HCT116 (cell line): ENCODE data around the gene PGM2L1. TPM values are rescaled to one million over a fixed set of nuclear protein-coding genes. Genes with fewer than 3 reads are reported as not detected.

Experiments
- ATAC-seq: fragments of 200-7000 bp; cut with Tn5 transposase; 2 replicates; pipeline ENCODE4 v1.9.1; 2020; ENCODE audit warnings: mild to moderate bottlenecking, moderate library complexity
- BruUV-seq: library from RNA; stranded (reverse); fragments of 400-500 nt; replicated peaks from 2 replicates; lab custom pipeline; 2021; lab: Mats Ljungman, UMichigan
- CTCF ChIA-PET: fragments of 300-600 bp; sonication (Branson Sonifier 250); formaldehyde crosslinking; loops from one replicate; lab custom pipeline; 2021; ENCODE audit warnings: antibody characterized with exemption; lab: Charles Lee
- POLR2A ChIA-PET: fragments of 300-600, 350-600 bp; sonication (Branson Sonifier 250); formaldehyde crosslinking; loops from one replicate; lab custom pipeline; 2021; ENCODE audit warnings: antibody characterized with exemption; lab: Charles Lee
- RAD21 ChIA-PET, 2 experiments: fragments of 300-600 bp; sonication (Branson Sonifier 250); formaldehyde crosslinking; loops; one replicate each; lab custom pipeline; 2023; ENCODE audit warnings: low total read pairs in 2 of 2; ENCODE audit not compliant: uncharacterized antibody in 2 of 2, unreplicated experiment in 2 of 2, low non-redundant PET in 1 of 2; lab: Charles Lee
- DNase-seq: peaks from one replicate; pipeline ENCODE4 v3.0.0-alpha.2; 2010; ENCODE audit warnings: low read depth, low spot score
- H2AFZ ChIP-seq: fragments of 200-600 bp; shearing (Covaris generic), sonication (generic); 2 replicates; pipeline ENCODE4 v1.6.1; 2017; ENCODE audit warnings: low read depth, mixed run types, mixed read lengths, antibody characterized with exemption, low read length; ENCODE audit not compliant: poor library complexity, severe bottlenecking
- H3K27ac ChIP-seq: 2 replicates; pipeline ENCODE4 v1.5.1; 2012; ENCODE audit warnings: low read depth, low read length
- H3K27me3 ChIP-seq: fragments of 200-600 bp; sonication (generic); 2 replicates; pipeline ENCODE4 v1.6.1; 2016; ENCODE audit warnings: mixed run types, low read length, mixed read lengths; ENCODE audit not compliant: insufficient read depth
- H3K36me3 ChIP-seq, 2 experiments: fragments of 200-500 bp in 1 of 2; fragments of 200-600 bp in 1 of 2; sonication (Bioruptor generic) in 1 of 2; sonication (generic) in 1 of 2; 2 replicates each; pipeline versions ENCODE4 v1.5.1 to v1.6.1; 2014 to 2016; ENCODE audit warnings: low read length in 2 of 2, inconsistent platforms in 1 of 2, mixed read lengths in 1 of 2, mixed run types in 1 of 2; ENCODE audit not compliant: insufficient read depth in 2 of 2, control insufficient read depth in 1 of 2
- H3K4me1 ChIP-seq, 2 experiments: fragments of 200-600 bp in 1 of 2; sonication (generic) in 1 of 2; 2 replicates each; pipeline versions ENCODE4 v1.5.1 to v1.6.1; 2012 to 2017; ENCODE audit warnings: low read length in 2 of 2, inconsistent platforms in 1 of 2, mild to moderate bottlenecking in 1 of 2, mixed read lengths in 1 of 2, mixed run types in 1 of 2, moderate library complexity in 1 of 2; ENCODE audit not compliant: insufficient read depth in 2 of 2, control insufficient read depth in 1 of 2
- H3K4me2 ChIP-seq: fragments of 200-600 bp; sonication (generic); 2 replicates; pipeline ENCODE4 v1.6.1; 2017; ENCODE audit warnings: mixed run types, low read length, mixed read lengths
- H3K4me3 ChIP-seq, 2 experiments: fragments of 200-600 bp in 1 of 2; sonication (generic) in 1 of 2; replicated peaks in 1 of 2; 2 replicates each; pipeline ENCODE4 v1.5.1; 2011 to 2016; ENCODE audit warnings: low read length in 2 of 2, control low read depth in 1 of 2, low read depth in 1 of 2, mild to moderate bottlenecking in 1 of 2, mixed read lengths in 1 of 2, mixed run types in 1 of 2
- H3K79me2 ChIP-seq: fragments of 200-600 bp; sonication (generic); 2 replicates; pipeline ENCODE4 v1.6.1; 2017; ENCODE audit warnings: mild to moderate bottlenecking, mixed run types, low read length, moderate library complexity, mixed read lengths; ENCODE audit not compliant: insufficient read depth
- H3K9ac ChIP-seq: fragments of 200-600 bp; sonication (generic); 2 replicates; pipeline ENCODE4 v1.6.1; 2016; ENCODE audit warnings: low read length, mixed read lengths
- H3K9me2 ChIP-seq: fragments of 200-600 bp; sonication (generic), shearing (Covaris generic); 2 replicates; pipeline ENCODE4 v1.6.1; 2017; ENCODE audit warnings: mixed run types, mild to moderate bottlenecking, moderate library complexity; ENCODE audit not compliant: insufficient read depth
- H3K9me3 ChIP-seq, 2 experiments: fragments of 200-500 bp in 1 of 2; fragments of 200-600 bp in 1 of 2; sonication (Bioruptor generic) in 1 of 2; sonication (generic) in 1 of 2; 2 replicates each; pipeline ENCODE4 v1.6.1; 2014 to 2017; ENCODE audit warnings: low read length in 2 of 2, mixed read lengths in 2 of 2, inconsistent platforms in 1 of 2, low read depth in 1 of 2, mild to moderate bottlenecking in 1 of 2, mixed run types in 1 of 2, moderate library complexity in 1 of 2; ENCODE audit not compliant: control insufficient read depth in 1 of 2, insufficient read depth in 1 of 2
- H4K20me1 ChIP-seq: fragments of 200-600 bp; sonication (generic), shearing (Covaris generic); 2 replicates; pipeline ENCODE4 v1.6.1; 2017; ENCODE audit warnings: mixed run types, mild to moderate bottlenecking, moderate library complexity; ENCODE audit not compliant: insufficient read depth
- CBX3 ChIP-seq: IDR thresholded peaks from 2 replicates; pipeline ENCODE4 v1.6.1; 2012; ENCODE audit warnings: low read depth
- CEBPB ChIP-seq: IDR thresholded peaks from 2 replicates; pipeline ENCODE4 v1.6.1; 2012; ENCODE audit warnings: low read depth
- ELF1 ChIP-seq: IDR thresholded peaks from 2 replicates; pipeline ENCODE4 v1.6.1; 2012; ENCODE audit warnings: low read depth, borderline replicate concordance
- EZH2phosphoT487 ChIP-seq: fragments of 200-600 bp; IDR thresholded peaks from 2 replicates; pipeline ENCODE4 v1.6.1; 2018; ENCODE audit warnings: antibody characterized with exemption, borderline replicate concordance
- JUND ChIP-seq: IDR thresholded peaks from 2 replicates; pipeline ENCODE4 v1.6.1; 2012
- RAD21 ChIP-seq: IDR thresholded peaks from 2 replicates; pipeline ENCODE4 v1.6.1; 2012; ENCODE audit warnings: low read depth, mild to moderate bottlenecking
- SIN3A ChIP-seq: IDR thresholded peaks from 2 replicates; pipeline ENCODE4 v1.6.1; 2012; ENCODE audit warnings: low read depth
- SP1 ChIP-seq: IDR thresholded peaks from 2 replicates; pipeline ENCODE4 v1.6.1; 2012; ENCODE audit warnings: low read depth
- SRF ChIP-seq: IDR thresholded peaks from 2 replicates; pipeline ENCODE4 v1.6.1; 2012; ENCODE audit warnings: low read depth
- ZFX ChIP-seq: fragments of 450-650 bp; IDR thresholded peaks from 2 replicates; pipeline ENCODE4 v1.6.1; 2017
- ZNF274 ChIP-seq: fragments of 200-500 bp; sonication (Bioruptor generic); IDR thresholded peaks from 2 replicates; pipeline ENCODE4 v1.6.1; 2014; ENCODE audit warnings: mild to moderate bottlenecking, low read depth, low read length, inconsistent platforms
- intact Hi-C: fragments of 100-400 bp; cut with micrococcal nuclease; formaldehyde crosslinking; loops from 2 replicates; pipeline ENCODE4 v1.10.0; 2022
- total RNA-seq: library from RNA; stranded (reverse); gene quantifications from one replicate; pipeline ENCODE4 v1.2.1, GENCODE V29; 2021; ENCODE audit not compliant: unreplicated experiment
- TF ChIP-seq, protein P1 (sequence below), 3 experiments: fragments of 200-600 bp in 1 of 3; sonication (generic) in 1 of 3; IDR thresholded peaks in 2 of 3; conservative IDR thresholded peaks in 1 of 3; 2 replicates each; pipeline ENCODE4 v1.5.1; 2012 to 2017; ENCODE audit warnings: low read depth in 2 of 3, low read length in 2 of 3, antibody characterized with exemption in 1 of 3, borderline replicate concordance in 1 of 3, control low read depth in 1 of 3, mild to moderate bottlenecking in 1 of 3, mixed read lengths in 1 of 3, mixed run types in 1 of 3, moderate library complexity in 1 of 3; ENCODE audit not compliant: insufficient read depth in 1 of 3
- TF ChIP-seq, protein P2 (sequence below): IDR thresholded peaks from 2 replicates; pipeline ENCODE4 v1.6.1; 2012; ENCODE audit warnings: low read depth
- TF ChIP-seq, protein P3 (sequence below): IDR thresholded peaks from 2 replicates; pipeline ENCODE4 v1.6.1; 2012
- TF ChIP-seq, protein P4 (sequence below): IDR thresholded peaks from 2 replicates; pipeline ENCODE4 v1.6.1; 2011; ENCODE audit warnings: mild to moderate bottlenecking, low read length, moderate library complexity; ENCODE audit not compliant: insufficient replicate concordance; ENCODE audit errors: extremely low read depth

PGM2L1 gene
- total RNA-seq, 1 experiment from 2014 or later: 4.9 TPM

DNA sequence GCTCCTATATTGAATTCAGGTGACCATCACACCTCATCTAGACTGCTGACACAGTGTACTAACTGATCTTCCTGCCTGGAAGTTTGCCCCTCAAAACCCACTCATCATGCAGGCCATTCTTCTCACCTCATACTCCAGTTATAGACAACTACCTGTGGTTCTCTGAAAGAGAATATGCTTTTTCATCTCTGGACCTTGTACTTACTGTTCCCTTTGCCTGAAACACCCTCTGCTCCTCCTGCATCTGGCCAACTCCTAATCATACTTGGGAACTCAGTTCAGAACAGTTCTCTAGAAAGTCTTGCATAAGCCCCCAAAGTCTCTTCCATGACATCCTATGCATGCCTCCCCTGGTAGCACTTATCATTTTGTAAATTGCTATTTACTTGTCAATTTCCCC, 58.6 kb downstream of the PGM2L1 start:
- RAD21 ChIA-PET: no interaction called here
- CTCF ChIA-PET: no interaction called here
- no peaks in the 10 kb centered on the region for H3K27me3 ChIP-seq
- no peak overlapping the region for H2AFZ ChIP-seq
- H3K27ac ChIP-seq: no peak overlapping the region
- no peak overlapping the region for H3K9ac ChIP-seq
- no peak overlapping the region for H3K4me2 ChIP-seq
- ATAC-seq (no peak), DNase-seq (no peak)
- POLR2A ChIA-PET: no interaction called here
- no peak overlapping the region for H3K4me3 ChIP-seq
- TF ChIP-seq ELF1: no peak
- no peak for TF ChIP-seq CEBPB
- TF ChIP-seq SRF: no peak
- TF ChIP-seq EZH2phosphoT487: no peak
- TF ChIP-seq ZFX: no peak
- no peak for TF ChIP-seq JUND
- TF ChIP-seq ZNF274: no peak
- no peaks in the 10 kb centered on the region for H3K9me2 ChIP-seq
- H3K9me3 ChIP-seq: no peaks in the 10 kb centered on the region
- no TSS peak for BruUV-seq
- no peaks in the 10 kb centered on the region for H3K36me3 ChIP-seq
- H4K20me1 ChIP-seq: no peaks in the 10 kb centered on the region
- intact Hi-C loops: no loop called here
- no peaks in the 10 kb centered on the region for H3K79me2 ChIP-seq
- no peaks in the 10 kb centered on the region for H3K4me1 ChIP-seq

DNA sequence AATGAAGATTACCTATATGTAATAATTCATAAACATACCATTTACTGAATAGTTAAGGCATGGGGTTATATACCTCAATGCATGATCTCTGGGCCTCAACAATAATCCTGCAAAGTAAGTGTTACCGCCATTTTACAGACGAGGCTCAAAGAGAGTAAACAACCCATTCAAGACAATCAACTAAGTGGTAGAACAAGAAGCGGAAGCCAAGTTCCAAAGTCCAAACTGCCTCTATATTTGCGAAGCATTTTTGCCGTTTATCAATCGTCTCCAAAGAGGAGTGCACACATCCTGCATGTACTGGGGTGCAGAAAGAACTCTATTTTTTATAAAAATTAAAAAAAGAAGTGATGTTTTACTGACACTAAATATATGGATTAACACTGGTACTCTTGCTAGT, 59.3 kb downstream of the PGM2L1 start:
- no TSS peak for BruUV-seq
- no peak for ATAC-seq
- no peak for TF ChIP-seq CBX3
- no peak for TF ChIP-seq SIN3A
- TF ChIP-seq SRF: no peak
- TF ChIP-seq, protein P1, sequence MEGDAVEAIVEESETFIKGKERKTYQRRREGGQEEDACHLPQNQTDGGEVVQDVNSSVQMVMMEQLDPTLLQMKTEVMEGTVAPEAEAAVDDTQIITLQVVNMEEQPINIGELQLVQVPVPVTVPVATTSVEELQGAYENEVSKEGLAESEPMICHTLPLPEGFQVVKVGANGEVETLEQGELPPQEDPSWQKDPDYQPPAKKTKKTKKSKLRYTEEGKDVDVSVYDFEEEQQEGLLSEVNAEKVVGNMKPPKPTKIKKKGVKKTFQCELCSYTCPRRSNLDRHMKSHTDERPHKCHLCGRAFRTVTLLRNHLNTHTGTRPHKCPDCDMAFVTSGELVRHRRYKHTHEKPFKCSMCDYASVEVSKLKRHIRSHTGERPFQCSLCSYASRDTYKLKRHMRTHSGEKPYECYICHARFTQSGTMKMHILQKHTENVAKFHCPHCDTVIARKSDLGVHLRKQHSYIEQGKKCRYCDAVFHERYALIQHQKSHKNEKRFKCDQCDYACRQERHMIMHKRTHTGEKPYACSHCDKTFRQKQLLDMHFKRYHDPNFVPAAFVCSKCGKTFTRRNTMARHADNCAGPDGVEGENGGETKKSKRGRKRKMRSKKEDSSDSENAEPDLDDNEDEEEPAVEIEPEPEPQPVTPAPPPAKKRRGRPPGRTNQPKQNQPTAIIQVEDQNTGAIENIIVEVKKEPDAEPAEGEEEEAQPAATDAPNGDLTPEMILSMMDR (IDR thresholded peaks at IDR 0.05 in 2 of 3, conservative IDR thresholded peaks at IDR 0.05 in 1 of 3; ENCODE audit: borderline replicate concordance in 1 of 3, insufficient read depth in 1 of 3, low read depth in 2 of 3, low read length in 2 of 3): no peak
- TF ChIP-seq, protein P2, sequence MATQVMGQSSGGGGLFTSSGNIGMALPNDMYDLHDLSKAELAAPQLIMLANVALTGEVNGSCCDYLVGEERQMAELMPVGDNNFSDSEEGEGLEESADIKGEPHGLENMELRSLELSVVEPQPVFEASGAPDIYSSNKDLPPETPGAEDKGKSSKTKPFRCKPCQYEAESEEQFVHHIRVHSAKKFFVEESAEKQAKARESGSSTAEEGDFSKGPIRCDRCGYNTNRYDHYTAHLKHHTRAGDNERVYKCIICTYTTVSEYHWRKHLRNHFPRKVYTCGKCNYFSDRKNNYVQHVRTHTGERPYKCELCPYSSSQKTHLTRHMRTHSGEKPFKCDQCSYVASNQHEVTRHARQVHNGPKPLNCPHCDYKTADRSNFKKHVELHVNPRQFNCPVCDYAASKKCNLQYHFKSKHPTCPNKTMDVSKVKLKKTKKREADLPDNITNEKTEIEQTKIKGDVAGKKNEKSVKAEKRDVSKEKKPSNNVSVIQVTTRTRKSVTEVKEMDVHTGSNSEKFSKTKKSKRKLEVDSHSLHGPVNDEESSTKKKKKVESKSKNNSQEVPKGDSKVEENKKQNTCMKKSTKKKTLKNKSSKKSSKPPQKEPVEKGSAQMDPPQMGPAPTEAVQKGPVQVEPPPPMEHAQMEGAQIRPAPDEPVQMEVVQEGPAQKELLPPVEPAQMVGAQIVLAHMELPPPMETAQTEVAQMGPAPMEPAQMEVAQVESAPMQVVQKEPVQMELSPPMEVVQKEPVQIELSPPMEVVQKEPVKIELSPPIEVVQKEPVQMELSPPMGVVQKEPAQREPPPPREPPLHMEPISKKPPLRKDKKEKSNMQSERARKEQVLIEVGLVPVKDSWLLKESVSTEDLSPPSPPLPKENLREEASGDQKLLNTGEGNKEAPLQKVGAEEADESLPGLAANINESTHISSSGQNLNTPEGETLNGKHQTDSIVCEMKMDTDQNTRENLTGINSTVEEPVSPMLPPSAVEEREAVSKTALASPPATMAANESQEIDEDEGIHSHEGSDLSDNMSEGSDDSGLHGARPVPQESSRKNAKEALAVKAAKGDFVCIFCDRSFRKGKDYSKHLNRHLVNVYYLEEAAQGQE: no peak
- TF ChIP-seq RAD21: no peak
- TF ChIP-seq, protein P3, sequence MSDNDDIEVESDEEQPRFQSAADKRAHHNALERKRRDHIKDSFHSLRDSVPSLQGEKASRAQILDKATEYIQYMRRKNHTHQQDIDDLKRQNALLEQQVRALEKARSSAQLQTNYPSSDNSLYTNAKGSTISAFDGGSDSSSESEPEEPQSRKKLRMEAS: no peak
- TF ChIP-seq SP1: no peak
- TF ChIP-seq, protein P4, sequence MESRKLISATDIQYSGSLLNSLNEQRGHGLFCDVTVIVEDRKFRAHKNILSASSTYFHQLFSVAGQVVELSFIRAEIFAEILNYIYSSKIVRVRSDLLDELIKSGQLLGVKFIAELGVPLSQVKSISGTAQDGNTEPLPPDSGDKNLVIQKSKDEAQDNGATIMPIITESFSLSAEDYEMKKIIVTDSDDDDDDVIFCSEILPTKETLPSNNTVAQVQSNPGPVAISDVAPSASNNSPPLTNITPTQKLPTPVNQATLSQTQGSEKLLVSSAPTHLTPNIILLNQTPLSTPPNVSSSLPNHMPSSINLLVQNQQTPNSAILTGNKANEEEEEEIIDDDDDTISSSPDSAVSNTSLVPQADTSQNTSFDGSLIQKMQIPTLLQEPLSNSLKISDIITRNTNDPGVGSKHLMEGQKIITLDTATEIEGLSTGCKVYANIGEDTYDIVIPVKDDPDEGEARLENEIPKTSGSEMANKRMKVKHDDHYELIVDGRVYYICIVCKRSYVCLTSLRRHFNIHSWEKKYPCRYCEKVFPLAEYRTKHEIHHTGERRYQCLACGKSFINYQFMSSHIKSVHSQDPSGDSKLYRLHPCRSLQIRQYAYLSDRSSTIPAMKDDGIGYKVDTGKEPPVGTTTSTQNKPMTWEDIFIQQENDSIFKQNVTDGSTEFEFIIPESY: no peak

More for the DNA sequence above, 59.3 kb downstream of the PGM2L1 start:
- intact Hi-C loops: no loop called here
- no peaks in the 10 kb centered on the region for H3K9me3 ChIP-seq
- H3K9ac ChIP-seq: no peak overlapping the region
- ChIA-PET RAD21 (no interaction called here), CTCF (interaction anchor here (1.3 kb wide), 1 partner anchor 110 kb away, joined by 4 read pairs; no protein-coding TSS in a partner anchor), POLR2A (no interaction called here)
- no peak overlapping the region for H3K4me2 ChIP-seq
- H3K36me3 ChIP-seq: no peaks in the 10 kb centered on the region
- no peaks in the 10 kb centered on the region for H3K9me2 ChIP-seq
- no peaks in the 10 kb centered on the region for H3K27me3 ChIP-seq
- no peaks in the 10 kb centered on the region for H4K20me1 ChIP-seq
- H3K79me2 ChIP-seq: no peaks in the 10 kb centered on the region
- DNase-seq: no peak
- H3K4me1 ChIP-seq: no peaks in the 10 kb centered on the region
- H2AFZ ChIP-seq: no peak overlapping the region
- H3K4me3 ChIP-seq: no peak overlapping the region
- H3K27ac ChIP-seq: no peak overlapping the region
